SK-N-SH (cell line): ENCODE data around the gene FOSB. TPM values are rescaled to one million over a fixed set of nuclear protein-coding genes. Genes with fewer than 3 reads are reported as not detected.

Experiments used
- CTCF ChIA-PET: fragments of 300-600, 350-600 bp; formaldehyde crosslinking; extraction: SDS; loops from one replicate; lab custom pipeline; 2021; lab: Yijun Ruan, JAX
- POLR2A ChIA-PET: fragments of 350-600 bp; sonication (Branson Sonifier 250); formaldehyde crosslinking; extraction: SDS; loops from one replicate; lab custom pipeline; 2020; ENCODE audit warnings: antibody characterized with exemption, inconsistent platforms; lab: Yijun Ruan, JAX
- DNase-seq: peaks from one replicate; pipeline ENCODE4 v3.0.0; 2012
- H2AFZ ChIP-seq: fragments of 200-600 bp; sonication (generic); 2 replicates; pipeline ENCODE4 v1.8.1; 2016; ENCODE audit warnings: antibody characterized with exemption, mild to moderate bottlenecking, low read depth
- H3F3A ChIP-seq: fragments of 200-600 bp; sonication (generic); replicated peaks from 2 replicates; pipeline ENCODE3; 2016; ENCODE audit warnings: antibody characterized with exemption, mild to moderate bottlenecking; ENCODE audit not compliant: insufficient read depth
- H3K27ac ChIP-seq, 2 experiments: fragments of 200-500 bp in 1 of 2; fragments of 200-600 bp in 1 of 2; sonication (Bioruptor generic) in 1 of 2; sonication (generic), shearing (Covaris generic) in 1 of 2; 2 replicates each; pipeline versions ENCODE4 v1.5.1 to v1.6.1; 2014 to 2016; ENCODE audit warnings: low read depth in 2 of 2, inconsistent platforms in 1 of 2, low read length in 1 of 2, mild to moderate bottlenecking in 1 of 2, mixed read lengths in 1 of 2
- H3K27me3 ChIP-seq: fragments of 200-600 bp; sonication (generic), shearing (Covaris generic); 2 replicates; pipeline ENCODE4 v1.6.1; 2016; ENCODE audit warnings: mixed run types; ENCODE audit not compliant: insufficient read depth
- H3K36me3 ChIP-seq, 2 experiments: fragments of 200-500 bp in 1 of 2; fragments of 200-600 bp in 1 of 2; sonication (Bioruptor generic) in 1 of 2; sonication (generic) in 1 of 2; replicated peaks in 1 of 2; 2 replicates each; pipeline versions ENCODE3 to v1.5.1; 2014 to 2016; ENCODE audit warnings: low read length in 1 of 2, mild to moderate bottlenecking in 1 of 2; ENCODE audit not compliant: insufficient read depth in 2 of 2, control insufficient read depth in 1 of 2
- H3K4me1 ChIP-seq, 2 experiments: fragments of 200-500 bp in 1 of 2; fragments of 200-600 bp in 1 of 2; sonication (Bioruptor generic) in 1 of 2; sonication (generic), shearing (Covaris generic) in 1 of 2; 2 replicates each; pipeline versions ENCODE4 v1.5.1 to v1.6.1; 2014 to 2016; ENCODE audit warnings: low read depth in 1 of 2, low read length in 1 of 2, mixed run types in 1 of 2; ENCODE audit not compliant: insufficient read depth in 2 of 2, control insufficient read depth in 1 of 2
- H3K4me2 ChIP-seq: fragments of 200-600 bp; sonication (generic), shearing (Covaris generic); 2 replicates; pipeline ENCODE4 v1.6.1; 2017; ENCODE audit warnings: mixed run types
- H3K4me3 ChIP-seq, 2 experiments: fragments of 200-500 bp in 1 of 2; fragments of 200-600 bp in 1 of 2; sonication (Bioruptor generic) in 1 of 2; sonication (generic), shearing (Covaris generic) in 1 of 2; 2 replicates each; pipeline versions ENCODE4 v1.5.1 to v1.8.1; 2014 to 2016; ENCODE audit warnings: low read depth in 2 of 2, inconsistent platforms in 1 of 2, low read length in 1 of 2, mild to moderate bottlenecking in 1 of 2, mixed read lengths in 1 of 2, moderate library complexity in 1 of 2
- H3K79me2 ChIP-seq: fragments of 200-600 bp; sonication (generic); 2 replicates; pipeline ENCODE4 v1.8.1; 2017; ENCODE audit warnings: mild to moderate bottlenecking; ENCODE audit not compliant: insufficient read depth
- H3K9ac ChIP-seq: fragments of 200-600 bp; sonication (generic); 2 replicates; pipeline ENCODE4 v1.6.1; 2017; ENCODE audit warnings: mixed run types
- H3K9me2 ChIP-seq: fragments of 200-600 bp; sonication (generic); 2 replicates; pipeline ENCODE4 v1.6.1; 2017; ENCODE audit warnings: mixed run types
- H3K9me3 ChIP-seq: fragments of 200-600 bp; sonication (generic); 2 replicates; pipeline ENCODE4 v1.6.1; 2017; ENCODE audit warnings: mixed run types, mild to moderate bottlenecking, moderate library complexity
- H4K20me1 ChIP-seq: fragments of 200-600 bp; sonication (generic); 2 replicates; pipeline ENCODE4 v1.6.1; 2017; ENCODE audit warnings: mild to moderate bottlenecking, mixed run types; ENCODE audit not compliant: insufficient read depth
- CHD2 ChIP-seq: fragments of 150-350 bp; IDR thresholded peaks from 2 replicates; pipeline ENCODE4 v1.6.1; 2018; ENCODE audit warnings: low read length; ENCODE audit not compliant: partially characterized antibody
- FOSL2 ChIP-seq: IDR thresholded peaks from 2 replicates; pipeline ENCODE4 v1.4.0; 2012; ENCODE audit warnings: low read depth, mild to moderate bottlenecking, moderate library complexity, borderline replicate concordance
- FOXM1 ChIP-seq: IDR thresholded peaks from 2 replicates; pipeline ENCODE4 v1.4.0; 2012; ENCODE audit warnings: low read depth, mild to moderate bottlenecking
- GATA2 ChIP-seq: sonication (generic); formaldehyde crosslinking; IDR thresholded peaks from 2 replicates; pipeline ENCODE4 v1.5.0; 2020; ENCODE audit warnings: mild to moderate bottlenecking, missing genetic modification reagents
- JUND ChIP-seq: IDR thresholded peaks from 2 replicates; pipeline ENCODE4 v1.4.0; 2012
- MEF2A ChIP-seq: IDR thresholded peaks from 2 replicates; pipeline ENCODE4 v1.4.0; 2012; ENCODE audit warnings: low read depth, borderline replicate concordance
- RAD21 ChIP-seq: IDR thresholded peaks from 2 replicates; pipeline ENCODE4 v1.6.1; 2012; ENCODE audit warnings: mild to moderate bottlenecking, low read length
- RCOR1 ChIP-seq: fragments of 150-350 bp; IDR thresholded peaks from 2 replicates; pipeline ENCODE4 v1.6.1; 2017; ENCODE audit warnings: antibody characterized with exemption, low read length
- RFX5 ChIP-seq: IDR thresholded peaks from 2 replicates; pipeline ENCODE4 v1.6.1; 2012; ENCODE audit warnings: mild to moderate bottlenecking, improper control_type of control experiment, low read length
- RXRA ChIP-seq: IDR thresholded peaks from 2 replicates; pipeline ENCODE4 v1.4.0; 2012; ENCODE audit warnings: low read depth, mild to moderate bottlenecking, borderline replicate concordance
- SMC3 ChIP-seq: IDR thresholded peaks from 2 replicates; pipeline ENCODE4 v1.6.1; 2012; ENCODE audit warnings: low read depth, low read length, improper control_type of control experiment
- TAF1 ChIP-seq: IDR thresholded peaks from 2 replicates; pipeline ENCODE4 v1.6.1; 2012; ENCODE audit warnings: low read depth, mild to moderate bottlenecking, low read length, moderate library complexity, borderline replicate concordance
- TEAD4 ChIP-seq: IDR thresholded peaks from 2 replicates; pipeline ENCODE4 v1.4.0; 2012; ENCODE audit warnings: mild to moderate bottlenecking, borderline replicate concordance; ENCODE audit not compliant: insufficient read depth
- YY1 ChIP-seq: IDR thresholded peaks from 2 replicates; pipeline ENCODE4 v1.4.0; 2012; ENCODE audit warnings: low read depth, mild to moderate bottlenecking
- WGBS: methylation state at CpG from one replicate; pipeline ENCODE4 v1.1.6; 2017; ENCODE audit warnings: low lambda C conversion rate; 5-methylcytosine and 5-hydroxymethylcytosine counted together
- polyA plus RNA-seq, 3 experiments: library from polyadenylated mRNA; depleted of rRNA; stranded (reverse); fragments of >200 nt; gene quantifications; 2 replicates each; pipeline ENCODE4 v1.2.3, GENCODE V29; 2012
- TF ChIP-seq, protein P1 (sequence below): IDR thresholded peaks from 2 replicates; pipeline ENCODE4 v1.4.0; 2012; ENCODE audit warnings: low read depth
- TF ChIP-seq, protein P2 (sequence below): IDR thresholded peaks from 2 replicates; pipeline ENCODE4; 2012
- TF ChIP-seq, protein P3 (sequence below): fragments of 150-350 bp; IDR thresholded peaks from 2 replicates; pipeline ENCODE4 v1.6.1; 2017; ENCODE audit warnings: antibody characterized with exemption, low read length, low read depth, borderline replicate concordance
- TF ChIP-seq, protein P4 (sequence below): IDR thresholded peaks from 2 replicates; pipeline ENCODE4 v1.4.0; 2012; ENCODE audit warnings: low read depth, borderline replicate concordance

The FOSB gene
- polyA plus RNA-seq, 1 of the 3 experiments (the other 2 are of a cell fraction) = 78.2 TPM

DNA sequence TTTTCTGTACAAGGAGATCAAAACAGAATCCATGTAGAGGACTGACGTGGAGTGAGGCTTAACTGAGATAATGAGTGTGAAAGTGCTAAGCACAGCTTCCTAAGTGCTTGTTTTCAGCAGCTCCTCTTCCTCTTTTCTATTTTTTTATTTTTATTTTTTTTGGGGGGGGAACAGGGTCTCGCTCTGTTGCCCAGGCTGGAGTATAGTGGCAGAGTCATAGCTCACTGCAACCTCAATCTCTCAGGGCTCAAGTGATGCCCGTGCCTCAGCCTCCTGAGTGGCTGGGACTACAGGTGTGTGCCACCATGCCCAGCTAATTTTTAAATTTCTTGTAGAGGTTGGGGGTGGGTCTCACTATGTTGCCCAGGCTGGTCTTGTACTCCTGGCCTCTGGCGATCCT is 5.6 kb upstream of the FOSB start:
- ChIA-PET CTCF (interaction anchor here (1.7 to 27.6 kb wide), 5 partner anchors 9 to 23 kb away, joined by 5 to 870 read pairs (median 7); no protein-coding TSS in a partner anchor), POLR2A (no interaction called here)

DNA sequence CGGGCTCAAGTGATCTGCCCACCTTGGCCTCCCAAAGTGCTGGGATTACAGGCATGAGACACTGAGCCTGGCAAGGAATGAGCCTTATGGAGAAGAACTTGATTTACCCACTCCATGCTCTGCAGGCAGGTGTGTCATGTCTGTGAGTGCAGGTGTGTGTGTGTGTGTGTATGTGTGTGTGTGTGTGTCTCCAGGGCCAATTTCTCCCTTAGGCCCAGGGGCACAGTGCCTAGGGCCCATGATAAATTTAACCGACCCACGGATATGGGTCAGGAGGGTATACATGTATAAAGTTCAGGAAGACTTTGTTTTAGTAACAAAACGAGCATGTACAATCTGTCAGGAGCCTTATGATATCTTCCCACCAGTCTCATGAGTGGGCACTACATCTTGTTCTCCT is 4.6 kb upstream of the FOSB start:
- TF ChIP-seq RCOR1 (no peak), YY1 (no peak), TAF1 (no peak), GATA2 (CRISPR knock-in tag) (no peak), FOSL2 (no peak), RXRA (no peak), RAD21 (no peak), MEF2A (no peak), JUND (no peak), SMC3 (no peak), TEAD4 (no peak), RFX5 (no peak), FOXM1 (no peak), CHD2 (no peak)
- TF ChIP-seq, protein P1, sequence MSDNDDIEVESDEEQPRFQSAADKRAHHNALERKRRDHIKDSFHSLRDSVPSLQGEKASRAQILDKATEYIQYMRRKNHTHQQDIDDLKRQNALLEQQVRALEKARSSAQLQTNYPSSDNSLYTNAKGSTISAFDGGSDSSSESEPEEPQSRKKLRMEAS = no peak
- TF ChIP-seq, protein P2, sequence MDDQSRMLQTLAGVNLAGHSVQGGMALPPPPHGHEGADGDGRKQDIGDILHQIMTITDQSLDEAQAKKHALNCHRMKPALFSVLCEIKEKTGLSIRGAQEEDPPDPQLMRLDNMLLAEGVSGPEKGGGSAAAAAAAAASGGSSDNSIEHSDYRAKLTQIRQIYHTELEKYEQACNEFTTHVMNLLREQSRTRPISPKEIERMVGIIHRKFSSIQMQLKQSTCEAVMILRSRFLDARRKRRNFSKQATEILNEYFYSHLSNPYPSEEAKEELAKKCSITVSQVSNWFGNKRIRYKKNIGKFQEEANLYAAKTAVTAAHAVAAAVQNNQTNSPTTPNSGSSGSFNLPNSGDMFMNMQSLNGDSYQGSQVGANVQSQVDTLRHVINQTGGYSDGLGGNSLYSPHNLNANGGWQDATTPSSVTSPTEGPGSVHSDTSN = no peak
- TF ChIP-seq, protein P3, sequence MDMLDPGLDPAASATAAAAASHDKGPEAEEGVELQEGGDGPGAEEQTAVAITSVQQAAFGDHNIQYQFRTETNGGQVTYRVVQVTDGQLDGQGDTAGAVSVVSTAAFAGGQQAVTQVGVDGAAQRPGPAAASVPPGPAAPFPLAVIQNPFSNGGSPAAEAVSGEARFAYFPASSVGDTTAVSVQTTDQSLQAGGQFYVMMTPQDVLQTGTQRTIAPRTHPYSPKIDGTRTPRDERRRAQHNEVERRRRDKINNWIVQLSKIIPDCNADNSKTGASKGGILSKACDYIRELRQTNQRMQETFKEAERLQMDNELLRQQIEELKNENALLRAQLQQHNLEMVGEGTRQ = no peak
- TF ChIP-seq, protein P4, sequence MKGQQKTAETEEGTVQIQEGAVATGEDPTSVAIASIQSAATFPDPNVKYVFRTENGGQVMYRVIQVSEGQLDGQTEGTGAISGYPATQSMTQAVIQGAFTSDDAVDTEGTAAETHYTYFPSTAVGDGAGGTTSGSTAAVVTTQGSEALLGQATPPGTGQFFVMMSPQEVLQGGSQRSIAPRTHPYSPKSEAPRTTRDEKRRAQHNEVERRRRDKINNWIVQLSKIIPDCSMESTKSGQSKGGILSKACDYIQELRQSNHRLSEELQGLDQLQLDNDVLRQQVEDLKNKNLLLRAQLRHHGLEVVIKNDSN = no peak
- TF ChIP-seq, all 33 proteins: peak for 0
- DNase-seq = no peak
- no peaks in the 10 kb centered on the region; the same call in 1 of the 2 replicates for H3K27me3 ChIP-seq
- no peak overlapping the region for H2AFZ ChIP-seq
- 45% methylated on average over 2 of the region's 4 CpGs for WGBS
- no peaks in the 10 kb centered on the region for H3K36me3 ChIP-seq
- ChIA-PET CTCF (interaction anchor here (2.1 to 27.6 kb wide), 3 partner anchors 10 to 20 kb away, joined by 6 to 870 read pairs (median 19); no protein-coding TSS in a partner anchor), POLR2A (no interaction called here)
- H3K9ac ChIP-seq = no peak overlapping the region
- no peak overlapping the region for H3K4me3 ChIP-seq
- H3K4me2 ChIP-seq = no peak overlapping the region
- peaks cover 0 to 7% of the 10 kb centered on the region in 2 experiments; a peak in 1 of 4 replicates for H3K4me1 ChIP-seq
- H3K9me2 ChIP-seq = no peaks in the 10 kb centered on the region
- peaks cover 3% of the 10 kb centered on the region; the same call in 1 of the 2 replicates for H4K20me1 ChIP-seq
- H3K9me3 ChIP-seq = no peaks in the 10 kb centered on the region
- no peak overlapping the region for H3K27ac ChIP-seq
- H3K79me2 ChIP-seq = no peaks in the 10 kb centered on the region
- H3F3A ChIP-seq = peaks cover 11% of the 10 kb centered on the region

More for the DNA sequence above, 5.6 kb upstream of the FOSB start:
- Histone ChIP-seq H3K4me3 (no peak overlapping the region), H3K4me2 (no peak overlapping the region), H3K27ac (no peak overlapping the region), H3K27me3 (no peaks in the 10 kb centered on the region; the same call in 1 of the 2 replicates), H3K79me2 (no peaks in the 10 kb centered on the region), H4K20me1 (no peaks in the 10 kb centered on the region), H3K4me1 (peaks cover 0 to 3% of the 10 kb centered on the region in 2 experiments; a peak in 1 of 4 replicates), H3K9me3 (no peaks in the 10 kb centered on the region), H3K36me3 (no peaks in the 10 kb centered on the region), H3K9me2 (no peaks in the 10 kb centered on the region)
- DNase-seq = no peak
- TF ChIP-seq, protein P4 = no peak
- TF ChIP-seq TAF1 (no peak), GATA2 (CRISPR knock-in tag) (no peak)
- TF ChIP-seq, all 33 proteins: peak for 0
- Histone ChIP-seq H3F3A (peaks cover 11% of the 10 kb centered on the region), H2AFZ (no peak overlapping the region), H3K9ac (no peak overlapping the region)
- 21% methylated on average over 4 of the region's 4 CpGs for WGBS
